HCT116 (cell line): Measurements from ENCODE around the gene PAX5.

Source experiments
- CTCF ChIP-seq, 3 experiments: fragments of 200-600 bp in 1 of 3; sonication (generic) in 1 of 3; IDR thresholded peaks in 2 of 3; conservative IDR thresholded peaks in 1 of 3; 2 replicates each; pipeline ENCODE4 v1.5.1; 2012 to 2017; ENCODE audit warnings: low read depth in 2 of 3, low read length in 2 of 3, antibody characterized with exemption in 1 of 3, borderline replicate concordance in 1 of 3, control low read depth in 1 of 3, mild to moderate bottlenecking in 1 of 3, mixed read lengths in 1 of 3, mixed run types in 1 of 3, moderate library complexity in 1 of 3; ENCODE audit not compliant: insufficient read depth in 1 of 3
- POLR2A ChIP-seq: IDR thresholded peaks from 2 replicates; pipeline ENCODE4 v1.7.0; 2011; ENCODE audit warnings: borderline replicate concordance; ENCODE audit not compliant: insufficient read depth, insufficient read length; ENCODE audit errors: extremely low read depth

GRCh38 chr9:37046683-37047082 is 12.6 kb upstream of the PAX5 start:
- TF ChIP-seq CTCF (IDR thresholded peaks at IDR 0.05 in 2 of 3, conservative IDR thresholded peaks at IDR 0.05 in 1 of 3; ENCODE audit: borderline replicate concordance in 1 of 3, insufficient read depth in 1 of 3, low read depth in 2 of 3, low read length in 2 of 3): no peak
- no peak for TF ChIP-seq POLR2A
